Astrocyte (in vitro differentiated cells and primary cell): Measurements from ENCODE around the gene STK11IP. TPM values are rescaled to one million over a fixed set of nuclear protein-coding genes. Genes with fewer than 3 reads are reported as not detected.
A peak's percentile ranks its signal among the peaks of the same experiment; 100 is the strongest.

Experiments
- DNase-seq: peaks from one replicate; pipeline ENCODE4 v3.0.0-alpha.2; 2010; ENCODE audit warnings: low read depth
- FAIRE-seq: peaks from 2 replicates; lab custom pipeline; 2011; peaks lifted over from hg19 to GRCh38; lab: Jason Lieb, UNC
- H2AFZ ChIP-seq: 2 replicates; pipeline ENCODE4 v1.6.0; 2012; ENCODE audit warnings: low read depth, low read length, inconsistent platforms
- H3K27ac ChIP-seq: 2 replicates; pipeline ENCODE4 v1.5.1; 2011; ENCODE audit warnings: low read depth, low read length, inconsistent platforms
- H3K27me3 ChIP-seq: 2 replicates; pipeline ENCODE4 v1.6.0; 2011; ENCODE audit warnings: low read length, inconsistent platforms; ENCODE audit not compliant: insufficient read depth
- H3K36me3 ChIP-seq: 2 replicates; pipeline ENCODE4 v1.5.1; 2011; ENCODE audit warnings: low read length, inconsistent platforms; ENCODE audit not compliant: insufficient read depth
- H3K4me1 ChIP-seq: 2 replicates; pipeline ENCODE4 v1.5.1; 2011; ENCODE audit warnings: low read length, inconsistent platforms; ENCODE audit not compliant: insufficient read depth
- H3K4me2 ChIP-seq: 2 replicates; pipeline ENCODE4 v1.6.0; 2012; ENCODE audit warnings: low read length, inconsistent platforms
- H3K4me3 ChIP-seq: 2 replicates; pipeline ENCODE4 v1.5.1; 2011; ENCODE audit warnings: low read depth, mild to moderate bottlenecking, low read length, inconsistent platforms; ENCODE audit not compliant: insufficient read depth
- H3K79me2 ChIP-seq: 2 replicates; pipeline ENCODE4 v1.6.0; 2012; ENCODE audit warnings: mild to moderate bottlenecking, low read length, inconsistent platforms; ENCODE audit not compliant: insufficient read depth
- H3K9ac ChIP-seq: 2 replicates; pipeline ENCODE4 v1.6.0; 2012; ENCODE audit warnings: mild to moderate bottlenecking, low read length, inconsistent platforms
- H3K9me3 ChIP-seq: 2 replicates; pipeline ENCODE4 v1.5.1; 2012; ENCODE audit warnings: low read depth, mild to moderate bottlenecking, low read length, inconsistent platforms; ENCODE audit not compliant: insufficient read depth
- H4K20me1 ChIP-seq: 2 replicates; pipeline ENCODE4 v1.6.0; 2012; ENCODE audit warnings: low read length, inconsistent platforms; ENCODE audit not compliant: insufficient read depth
- H3K27ac Mint-ChIP-seq: one replicate; pipeline ENCODE4 v1.8.0; 2021; ENCODE audit warnings: mild to moderate bottlenecking, mixed read lengths; ENCODE audit not compliant: unreplicated experiment
- H3K27me3 Mint-ChIP-seq: one replicate; pipeline ENCODE4 v1.8.0; 2021; ENCODE audit warnings: low read depth, mixed read lengths; ENCODE audit not compliant: unreplicated experiment
- H3K36me3 Mint-ChIP-seq: one replicate; pipeline ENCODE4 v1.8.0; 2021; ENCODE audit warnings: low read depth, mixed read lengths; ENCODE audit not compliant: unreplicated experiment
- H3K4me1 Mint-ChIP-seq: one replicate; pipeline ENCODE4 v1.8.0; 2021; ENCODE audit warnings: low read depth, mixed read lengths; ENCODE audit not compliant: unreplicated experiment
- H3K4me3 Mint-ChIP-seq: one replicate; pipeline ENCODE4 v1.8.0; 2021; ENCODE audit warnings: mild to moderate bottlenecking, moderate library complexity, mixed read lengths; ENCODE audit not compliant: unreplicated experiment
- H3K9me3 Mint-ChIP-seq: one replicate; pipeline ENCODE4 v1.8.0; 2021; ENCODE audit warnings: mild to moderate bottlenecking, mixed read lengths; ENCODE audit not compliant: unreplicated experiment
- CTCF ChIP-seq: IDR thresholded peaks from 2 replicates; pipeline ENCODE4 v1.5.1; 2011; ENCODE audit warnings: low read depth, mild to moderate bottlenecking, inconsistent platforms, low read length, moderate library complexity; ENCODE audit not compliant: insufficient read depth
- EZH2 ChIP-seq: IDR thresholded peaks from 2 replicates; pipeline ENCODE4 v1.6.1; 2012; ENCODE audit warnings: mild to moderate bottlenecking, low read length, inconsistent platforms; ENCODE audit not compliant: insufficient read depth
- total RNA-seq: library from RNA; stranded (reverse); gene quantifications from 2 replicates; pipeline ENCODE4 v1.2.1, GENCODE V29; 2021

Gene STK11IP
- total RNA-seq, 1 donor from 2014 or later: 24.9 TPM

- no peak overlapping the region for H3K4me2 ChIP-seq
- Mint-ChIP-seq H3K27ac (peak overlapping the region; percentile 53), H3K4me3 (no peak overlapping the region), H3K4me1 (peaks cover 15% of the 10 kb centered on the region), H3K9me3 (no peaks in the 10 kb centered on the region), H3K27me3 (peaks cover under 1% of the 10 kb centered on the region), H3K36me3 (peaks cover 3% of the 10 kb centered on the region)
- H3K27ac ChIP-seq: no peak overlapping the region
- no peak overlapping the region for H3K4me3 ChIP-seq
- no peak for TF ChIP-seq EZH2
- TF ChIP-seq CTCF: no peak
- DNase-seq (no peak), FAIRE-seq (no peak)
- no peaks in the 10 kb centered on the region for H3K9me3 ChIP-seq
- no peak overlapping the region for H2AFZ ChIP-seq
- peaks cover 22% of the 10 kb centered on the region for H3K4me1 ChIP-seq
- H3K79me2 ChIP-seq: no peaks in the 10 kb centered on the region
- no peaks in the 10 kb centered on the region for H4K20me1 ChIP-seq
- no peak overlapping the region for H3K9ac ChIP-seq
- no peaks in the 10 kb centered on the region for H3K27me3 ChIP-seq
- H3K36me3 ChIP-seq: peaks cover 4% of the 10 kb centered on the region
These were observed 46.2 kb downstream of the STK11IP start for GRCh38 chr2:219643788-219644398.

- FAIRE-seq: no peak
- no peaks in the 10 kb centered on the region for H3K9me3 ChIP-seq
- no peaks in the 10 kb centered on the region for H3K79me2 ChIP-seq
- H3K27me3 Mint-ChIP-seq: no peaks in the 10 kb centered on the region
- peak overlapping the region; percentile 47 for H3K27ac ChIP-seq
- H4K20me1 ChIP-seq: no peaks in the 10 kb centered on the region
- no peaks in the 10 kb centered on the region for H3K27me3 ChIP-seq
- peaks cover 4% of the 10 kb centered on the region for H3K36me3 ChIP-seq
- H3K9me3 Mint-ChIP-seq: no peaks in the 10 kb centered on the region
- peak overlapping the region; percentile 36 for H3K9ac ChIP-seq
- H3K27ac Mint-ChIP-seq: peak overlapping the region; percentile 30
- TF ChIP-seq CTCF (no peak), EZH2 (no peak)
- DNase-seq: no peak
- no peak overlapping the region for H3K4me3 ChIP-seq
- no peak overlapping the region for H3K4me3 Mint-ChIP-seq
- H3K4me1 ChIP-seq: peaks cover 22% of the 10 kb centered on the region
- peak overlapping the region; percentile 20 for H2AFZ ChIP-seq
- no peaks in the 10 kb centered on the region for H3K36me3 Mint-ChIP-seq
- H3K4me2 ChIP-seq: peak overlapping the region; percentile 65
- peaks cover 15% of the 10 kb centered on the region for H3K4me1 Mint-ChIP-seq
These were observed 47.3 kb downstream of the STK11IP start for GRCh38 chr2:219644801-219645480.
